Activated CD8-positive, alpha-beta memory T cell treated with anti-CD3 and anti-CD28 coated beads, Interleukin-2, amount 10 ng/mL, durations not matched to agents 7 days and 5 days (primary cell): Measurements from ENCODE around the gene HSD17B14. TPM values are rescaled to one million over a fixed set of nuclear protein-coding genes. Genes with fewer than 3 reads are reported as not detected.
"Not testable (repeated sequence)": the region's sequence is repeated elsewhere in the genome, so short reads cannot be mapped to it uniquely, and the experiment has no call there.

Experiments used
- ATAC-seq: fragments of 150-1000 bp; cut with Tn5 transposase; one replicate; pipeline ENCODE4 v1.10.0; 2021; ENCODE audit warnings: moderate library complexity
- CTCF ChIA-PET: fragments of 350-600 bp; sonication (Branson Sonifier 250); formaldehyde crosslinking; loops from one replicate; lab custom pipeline; 2021; ENCODE audit warnings: antibody characterized with exemption; lab: Charles Lee
- DNase-seq: peaks from one replicate; pipeline ENCODE4 v3.0.0-alpha.2; 2020
- H3K27ac Mint-ChIP-seq: one replicate; pipeline ENCODE4 v1.8.0; 2021; ENCODE audit warnings: mild to moderate bottlenecking, mixed read lengths
- H3K27me3 Mint-ChIP-seq: one replicate; pipeline ENCODE4 v1.8.0; 2021; ENCODE audit warnings: mixed read lengths
- H3K36me3 Mint-ChIP-seq: one replicate; pipeline ENCODE4 v1.8.0; 2021; ENCODE audit warnings: mild to moderate bottlenecking, mixed read lengths
- H3K4me1 Mint-ChIP-seq: one replicate; pipeline ENCODE4 v1.8.0; 2021; ENCODE audit warnings: mixed read lengths
- H3K4me3 Mint-ChIP-seq: one replicate; pipeline ENCODE4 v1.8.0; 2021; ENCODE audit warnings: mild to moderate bottlenecking, moderate library complexity, mixed read lengths
- H3K9me3 Mint-ChIP-seq: one replicate; pipeline ENCODE4 v1.8.0; 2022; ENCODE audit warnings: low read depth, mixed read lengths
- total RNA-seq, 2 experiments: library from RNA; stranded (reverse); gene quantifications; one replicate each; pipeline ENCODE4 v1.2.3, GENCODE V29; 2021

HSD17B14 gene
- total RNA-seq, 2 experiments from 2014 or later = 0.38 to 0.59 TPM

DNA sequence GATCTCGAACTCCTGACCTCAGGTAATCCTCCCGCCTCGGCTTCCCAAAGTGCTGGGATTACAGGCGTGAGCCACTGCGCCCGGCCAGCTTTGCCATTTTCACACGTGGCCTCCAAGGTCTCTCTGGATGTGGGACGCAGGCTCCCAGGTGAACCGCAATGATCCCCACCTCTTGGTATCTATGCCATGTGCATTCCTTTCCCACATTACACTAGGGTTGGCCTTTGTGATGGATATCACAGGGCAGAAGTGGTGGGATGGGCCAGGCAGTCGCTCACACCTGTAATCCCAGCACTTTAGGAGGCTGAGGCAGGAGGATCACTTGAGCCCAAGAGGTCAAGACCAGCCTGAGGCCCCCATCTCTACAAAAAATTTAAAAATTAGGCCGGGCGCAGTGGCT is 58.6 kb downstream of the HSD17B14 start:
- H3K27me3 Mint-ChIP-seq = peaks cover 9% of the 10 kb centered on the region
- no peaks in the 10 kb centered on the region for H3K36me3 Mint-ChIP-seq
- no peaks in the 10 kb centered on the region for H3K9me3 Mint-ChIP-seq
- H3K4me3 Mint-ChIP-seq = no peak overlapping the region
- no peak for DNase-seq
- CTCF ChIA-PET = no interaction called here
- no peak overlapping the region for H3K27ac Mint-ChIP-seq
- peaks cover 3% of the 10 kb centered on the region for H3K4me1 Mint-ChIP-seq
- ATAC-seq = no peak

DNA sequence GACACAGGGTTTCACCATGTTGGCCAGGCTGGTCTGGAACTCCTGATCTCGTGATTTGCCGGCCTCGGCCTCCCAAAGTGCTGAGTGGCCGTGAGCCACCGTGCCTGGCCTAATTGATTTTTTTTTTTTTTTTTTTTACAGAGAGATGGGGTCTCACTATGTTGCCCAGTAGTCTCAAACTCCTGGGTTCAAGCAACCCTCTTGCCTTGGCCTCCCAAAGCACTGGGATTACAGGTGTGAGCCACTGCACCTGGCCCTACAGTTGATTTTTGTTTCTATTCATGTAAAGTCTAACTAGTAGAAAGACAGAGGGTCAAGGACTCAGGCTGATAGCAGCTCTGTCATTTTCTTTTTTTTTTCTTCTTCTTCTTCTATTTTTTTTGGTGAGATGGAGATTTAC is 59.2 kb downstream of the HSD17B14 start:
- Mint-ChIP-seq H3K4me1 (no peaks in the 10 kb centered on the region), H3K27ac (no peak overlapping the region)
- CTCF ChIA-PET = no interaction called here

DNA sequence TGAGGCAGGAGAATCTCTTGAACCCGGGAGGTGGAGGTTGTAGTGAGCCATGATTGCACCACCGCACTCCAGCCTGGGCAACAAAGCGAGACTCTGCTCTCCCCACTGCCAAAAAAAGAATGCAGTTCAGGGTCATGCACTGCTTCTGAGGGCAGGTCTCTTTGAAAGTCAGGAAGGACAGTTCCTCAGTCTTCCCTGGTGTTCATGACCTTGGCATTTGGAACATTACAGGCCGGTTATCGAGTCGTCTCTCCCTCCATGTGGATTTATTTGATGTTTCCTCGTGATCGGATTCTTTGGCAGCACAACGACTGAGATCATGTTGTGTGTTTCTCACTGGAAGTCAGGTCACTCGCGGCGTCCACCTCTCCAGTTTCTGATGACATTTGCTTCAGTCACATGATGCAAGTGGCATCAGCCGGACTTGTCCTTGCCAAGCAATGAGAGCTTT is 63.8 kb downstream of the HSD17B14 start:
- H3K9me3 Mint-ChIP-seq = no peaks in the 10 kb centered on the region
- H3K4me1 Mint-ChIP-seq = no peaks in the 10 kb centered on the region
- DNase-seq (no peak), ATAC-seq (no peak)
- no peak overlapping the region for H3K27ac Mint-ChIP-seq
- H3K36me3 Mint-ChIP-seq = no peaks in the 10 kb centered on the region
- no peak overlapping the region for H3K4me3 Mint-ChIP-seq
- H3K27me3 Mint-ChIP-seq = peaks cover 16% of the 10 kb centered on the region
- CTCF ChIA-PET = interaction anchor here (1.4 kb wide), 1 partner anchor 70 kb away, joined by 4 read pairs; no protein-coding TSS in a partner anchor

More for the DNA sequence above, 59.2 kb downstream of the HSD17B14 start:
- no peak for DNase-seq
- Mint-ChIP-seq H3K36me3 (no peaks in the 10 kb centered on the region), H3K27me3 (peaks cover 7% of the 10 kb centered on the region), H3K4me3 (no peak overlapping the region), H3K9me3 (no peaks in the 10 kb centered on the region)
- ATAC-seq = no peak

DNA sequence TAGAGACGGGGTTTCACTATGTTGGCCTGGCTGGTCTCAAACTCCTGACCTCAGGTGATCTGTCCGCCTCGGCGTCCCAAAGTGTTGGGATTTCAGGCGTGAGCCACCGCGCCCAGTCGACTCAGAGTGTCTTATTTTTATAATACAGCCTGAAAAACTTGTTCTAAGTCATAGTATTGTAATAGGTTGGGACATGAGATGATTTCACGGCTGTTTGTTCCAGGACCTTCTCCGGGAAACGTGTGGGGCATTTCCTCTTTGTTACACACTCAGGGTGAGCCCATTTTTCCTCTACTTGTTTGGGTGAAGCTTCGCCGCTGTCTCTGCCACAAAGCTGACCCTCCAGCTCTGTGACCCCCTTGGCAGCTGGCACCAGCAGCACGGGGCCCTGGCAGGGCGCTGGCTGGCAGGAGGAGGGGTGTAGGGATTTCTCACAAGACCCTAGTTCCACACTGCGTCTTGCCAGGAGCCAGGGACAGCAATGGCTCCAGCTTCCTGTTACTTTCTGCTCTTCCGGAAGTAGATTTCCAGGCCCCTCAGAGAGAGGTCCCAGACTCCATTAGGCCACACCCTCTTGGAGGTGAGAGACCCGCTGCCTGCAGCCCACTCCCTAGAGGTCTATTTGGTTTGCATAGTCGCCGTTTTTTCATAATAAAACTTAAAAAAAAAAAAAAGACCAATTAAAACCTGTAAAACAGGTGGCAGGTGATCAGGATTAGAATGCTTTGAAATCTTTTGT is 65.4 kb downstream of the HSD17B14 start:
- Mint-ChIP-seq H3K27me3 (peaks cover 21% of the 10 kb centered on the region), H3K4me3 (no peak overlapping the region), H3K36me3 (no peaks in the 10 kb centered on the region), H3K4me1 (no peaks in the 10 kb centered on the region), H3K27ac (no peak overlapping the region), H3K9me3 (no peaks in the 10 kb centered on the region)
- DNase-seq (no peak), ATAC-seq (no peak)
- CTCF ChIA-PET = no interaction called here

DNA sequence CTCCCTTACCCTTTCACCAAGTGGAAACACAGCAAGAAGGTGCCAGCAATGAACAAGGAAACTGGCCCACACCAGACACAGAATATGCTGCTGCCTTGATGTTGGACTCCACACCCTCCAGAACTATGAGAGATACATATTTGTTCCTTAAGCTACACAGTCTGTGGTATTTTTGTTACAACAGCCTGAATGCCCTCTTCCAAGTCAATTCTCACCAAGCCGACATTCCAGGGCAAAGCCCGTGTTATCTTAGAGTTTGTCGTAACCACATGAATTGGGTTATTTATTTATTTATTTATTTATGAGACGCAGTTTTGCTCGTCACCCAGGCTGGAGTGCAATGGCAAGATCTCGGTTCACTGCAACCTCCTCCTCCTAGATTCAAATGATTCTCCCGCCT is 66.0 kb downstream of the HSD17B14 start:
- Mint-ChIP-seq H3K4me3 (no peak overlapping the region), H3K27me3 (peaks cover 26% of the 10 kb centered on the region), H3K27ac (no peak overlapping the region), H3K36me3 (no peaks in the 10 kb centered on the region), H3K4me1 (no peaks in the 10 kb centered on the region), H3K9me3 (no peaks in the 10 kb centered on the region)
- CTCF ChIA-PET = no interaction called here
- DNase-seq = no peak
- ATAC-seq = no peak

DNA sequence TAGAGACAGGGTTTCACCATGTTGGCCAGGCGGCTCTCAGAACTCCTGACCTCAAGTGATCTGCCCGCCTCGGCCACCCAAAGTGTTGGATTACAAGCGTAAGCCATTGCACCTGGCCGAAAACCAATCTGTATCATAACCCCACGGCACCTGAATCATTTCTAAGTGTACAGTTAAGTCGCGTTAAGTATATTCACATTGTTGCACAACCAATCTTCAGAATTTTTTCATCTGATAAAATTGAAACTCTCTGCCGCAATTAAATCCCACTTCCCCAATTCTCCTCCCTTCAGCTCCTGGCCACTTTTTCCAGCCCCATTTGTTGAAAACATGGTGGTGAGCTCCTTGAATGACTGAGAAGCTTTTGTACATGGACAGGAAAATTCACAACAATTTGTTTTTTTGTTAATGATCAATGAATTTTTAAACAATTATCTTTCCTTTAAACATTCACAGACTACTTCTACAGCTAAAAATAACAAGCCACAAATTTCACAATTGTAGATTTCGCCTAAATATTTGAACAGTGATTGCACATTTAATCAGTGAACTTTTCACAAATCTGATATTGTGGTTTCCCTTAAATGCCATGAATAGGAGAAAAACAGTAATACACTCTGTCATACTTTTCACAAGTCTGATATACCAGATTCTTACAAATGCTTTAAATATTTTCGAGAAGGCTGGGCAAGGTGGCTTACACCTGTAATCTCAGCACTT is 67.1 kb downstream of the HSD17B14 start:
- Mint-ChIP-seq H3K9me3 (no peaks in the 10 kb centered on the region), H3K27ac (no peak overlapping the region), H3K27me3 (peaks cover 26% of the 10 kb centered on the region), H3K36me3 (no peaks in the 10 kb centered on the region), H3K4me1 (no peaks in the 10 kb centered on the region), H3K4me3 (no peak overlapping the region)
- CTCF ChIA-PET = interaction anchor here (1.5 kb wide), 1 partner anchor 18 kb away, joined by 3 read pairs; no protein-coding TSS in a partner anchor
- ATAC-seq = no peak
- no peak for DNase-seq

DNA sequence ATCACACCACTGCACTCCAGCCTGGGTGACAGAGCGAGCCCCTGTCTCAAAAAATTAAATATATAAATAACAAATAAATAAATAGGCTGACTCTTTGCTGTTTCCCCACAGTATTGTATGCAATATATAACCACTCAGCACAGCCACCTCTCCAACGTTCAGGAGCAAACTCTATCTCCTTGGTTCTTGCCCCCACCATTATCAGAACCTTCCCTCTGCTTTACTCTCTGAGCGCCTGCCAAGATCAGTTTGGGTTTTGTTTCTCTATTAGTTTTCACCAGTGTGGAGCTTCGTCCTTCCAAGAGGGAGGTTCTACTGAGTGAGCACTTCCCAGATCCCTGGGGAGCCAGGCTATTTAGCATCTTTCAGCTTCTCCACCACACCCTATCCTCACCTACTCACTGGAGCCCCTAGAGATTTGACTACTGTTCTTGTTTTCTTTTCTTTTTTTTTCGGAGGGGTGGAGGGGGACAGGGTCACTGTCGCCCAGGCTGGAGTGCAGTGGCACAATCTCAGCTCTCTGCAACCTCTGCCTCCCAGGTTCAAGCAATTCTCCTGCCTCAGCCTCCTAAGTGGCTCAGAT is 68.0 kb downstream of the HSD17B14 start:
- not testable (repeated sequence) for DNase-seq, H3K9me3 Mint-ChIP-seq, H3K4me3 Mint-ChIP-seq, H3K36me3 Mint-ChIP-seq, ATAC-seq, H3K27ac Mint-ChIP-seq, H3K4me1 Mint-ChIP-seq
- peaks cover 26% of the 10 kb centered on the region for H3K27me3 Mint-ChIP-seq
- CTCF ChIA-PET = interaction anchor here (1.2 to 1.5 kb wide), 2 partner anchors 19 to 21 kb away, joined by 3 to 4 read pairs; no protein-coding TSS in a partner anchor

DNA sequence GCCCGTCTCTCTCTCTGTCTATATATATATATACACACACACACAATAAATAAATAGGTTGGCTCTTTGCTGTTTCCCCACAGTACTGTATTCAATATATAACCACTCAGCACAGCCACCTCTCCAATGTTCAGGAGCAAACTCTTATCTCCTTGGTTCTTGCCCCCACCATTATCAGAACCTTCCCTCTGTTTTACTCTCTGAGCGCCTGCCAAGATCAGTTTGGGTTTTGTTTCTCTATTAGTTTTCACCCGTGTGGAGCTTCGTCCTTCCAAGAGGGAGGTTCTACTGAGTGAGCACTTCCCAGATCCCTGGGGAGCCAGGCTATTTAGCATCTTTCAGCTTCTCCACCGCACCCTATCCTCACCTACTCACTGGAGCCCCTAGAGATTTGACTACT is 70.5 kb downstream of the HSD17B14 start:
- CTCF ChIA-PET = interaction anchor here (1.5 kb wide), 1 partner anchor 9 kb away, joined by 3 read pairs; no protein-coding TSS in a partner anchor
- not testable (repeated sequence) for H3K27ac Mint-ChIP-seq, H3K9me3 Mint-ChIP-seq, H3K4me1 Mint-ChIP-seq, DNase-seq, H3K4me3 Mint-ChIP-seq, ATAC-seq, H3K36me3 Mint-ChIP-seq
- peaks cover 27% of the 10 kb centered on the region for H3K27me3 Mint-ChIP-seq

Other genes starting within 250 kb of the HSD17B14 start
- not detected for gene SPACA4, start 229.7 kb downstream of the HSD17B14 start, total RNA-seq
- gene FAM83E, start 221.4 kb downstream of the HSD17B14 start, total RNA-seq = 1 to 10 TPM; 2.8 to 4.1 TPM
- 1,000 to 10,000 TPM; 1,413 to 1,465 TPM for gene RPL18, start 217.3 kb downstream of the HSD17B14 start, total RNA-seq
- gene SPHK2, start 217.0 kb downstream of the HSD17B14 start, total RNA-seq = 10 to 100 TPM; 37.3 to 43.4 TPM
- 10 to 100 TPM; 11.3 to 18.0 TPM for gene DBP, start 199.1 kb downstream of the HSD17B14 start, total RNA-seq
- 1 to 10 TPM; 6.0 to 7.2 TPM for gene CA11, start 190.3 kb downstream of the HSD17B14 start, total RNA-seq
- gene NTN5, start 163.5 kb downstream of the HSD17B14 start, total RNA-seq = under 1 TPM; 0.64 to 0.87 TPM
- not detected for gene FUT2, start 140.5 kb downstream of the HSD17B14 start, total RNA-seq
- gene MAMSTR, start 116.8 kb downstream of the HSD17B14 start, total RNA-seq = 1 to 10 TPM; 1.0 to 1.1 TPM
- not detected for gene RASIP1, start 95.9 kb downstream of the HSD17B14 start, total RNA-seq
- gene IZUMO1, start 89.6 kb downstream of the HSD17B14 start, total RNA-seq = not detected
- gene FUT1, start 83.8 kb downstream of the HSD17B14 start, total RNA-seq = under 1 TPM; 0.06 to 0.09 TPM
- not detected for gene FGF21, start 81.0 kb downstream of the HSD17B14 start, total RNA-seq
- gene BCAT2, start 25.5 kb downstream of the HSD17B14 start, total RNA-seq = 10 to 100 TPM; 46.7 to 54.6 TPM
- 1 to 10 TPM; 2.2 to 5.6 TPM for gene PLEKHA4, start 32.1 kb upstream of the HSD17B14 start, total RNA-seq
- gene PPP1R15A, start 35.9 kb upstream of the HSD17B14 start, total RNA-seq = 10 to 100 TPM; 32.1 to 89.7 TPM
- under 1 TPM in 1 of 2 experiments, not detected in 1; 0.47 TPM for gene TULP2, start 62.3 kb upstream of the HSD17B14 start, total RNA-seq
- gene NUCB1, start 63.8 kb upstream of the HSD17B14 start, total RNA-seq = 100 to 1,000 TPM; 185 to 226 TPM
- 1 to 10 TPM in 1 of 2 experiments, under 1 TPM in 1; 0.96 to 1.1 TPM for gene DHDH, start 97.2 kb upstream of the HSD17B14 start, total RNA-seq
- 100 to 1,000 TPM; 359 to 377 TPM for gene BAX, start 118.4 kb upstream of the HSD17B14 start, total RNA-seq
- gene FTL, start 128.8 kb upstream of the HSD17B14 start, total RNA-seq = 1,000 to 10,000 TPM; 1,380 to 1,403 TPM
- gene GYS1, start 156.8 kb upstream of the HSD17B14 start, total RNA-seq = 10 to 100 TPM; 44.0 to 65.5 TPM
- 100 to 1,000 TPM; 124 to 125 TPM for gene RUVBL2, start 157.4 kb upstream of the HSD17B14 start, total RNA-seq
- not detected for gene LHB, start 180.6 kb upstream of the HSD17B14 start, total RNA-seq
- not detected for gene CGB3, start 187.8 kb upstream of the HSD17B14 start, total RNA-seq
- gene CGB2, start 195.4 kb upstream of the HSD17B14 start, total RNA-seq = not detected
- gene CGB1, start 200.4 kb upstream of the HSD17B14 start, total RNA-seq = not detected
- not detected for gene CGB5, start 207.4 kb upstream of the HSD17B14 start, total RNA-seq
- not detected for gene CGB8, start 212.6 kb upstream of the HSD17B14 start, total RNA-seq
- gene CGB7, start 221.3 kb upstream of the HSD17B14 start, total RNA-seq = not detected
- not detected for gene NTF4, start 228.3 kb upstream of the HSD17B14 start, total RNA-seq
- gene KCNA7, start 236.2 kb upstream of the HSD17B14 start, total RNA-seq = not detected
- 100 to 1,000 TPM; 222 to 224 TPM for gene SNRNP70, start 249.0 kb upstream of the HSD17B14 start, total RNA-seq